Breast epithelium (tissue), 3 donors: ENCODE measurements around the gene SMARCA1.

Source experiments
- POLR2A ChIP-seq: fragments of 450-650 bp; IDR thresholded peaks from one replicate; pipeline ENCODE4 v1.6.1; 2016; ENCODE audit warnings: antibody characterized with exemption, mild to moderate bottlenecking, moderate library complexity
- TF ChIP-seq, protein P1 (sequence below), 3 donors: fragments of 450-650 bp; IDR thresholded peaks; one replicate each; pipeline ENCODE4 v1.5.1; 2016 to 2017; ENCODE audit warnings: antibody characterized with exemption in 3 of 3, mild to moderate bottlenecking in 3 of 3, moderate library complexity in 3 of 3

- TF ChIP-seq, protein P1, sequence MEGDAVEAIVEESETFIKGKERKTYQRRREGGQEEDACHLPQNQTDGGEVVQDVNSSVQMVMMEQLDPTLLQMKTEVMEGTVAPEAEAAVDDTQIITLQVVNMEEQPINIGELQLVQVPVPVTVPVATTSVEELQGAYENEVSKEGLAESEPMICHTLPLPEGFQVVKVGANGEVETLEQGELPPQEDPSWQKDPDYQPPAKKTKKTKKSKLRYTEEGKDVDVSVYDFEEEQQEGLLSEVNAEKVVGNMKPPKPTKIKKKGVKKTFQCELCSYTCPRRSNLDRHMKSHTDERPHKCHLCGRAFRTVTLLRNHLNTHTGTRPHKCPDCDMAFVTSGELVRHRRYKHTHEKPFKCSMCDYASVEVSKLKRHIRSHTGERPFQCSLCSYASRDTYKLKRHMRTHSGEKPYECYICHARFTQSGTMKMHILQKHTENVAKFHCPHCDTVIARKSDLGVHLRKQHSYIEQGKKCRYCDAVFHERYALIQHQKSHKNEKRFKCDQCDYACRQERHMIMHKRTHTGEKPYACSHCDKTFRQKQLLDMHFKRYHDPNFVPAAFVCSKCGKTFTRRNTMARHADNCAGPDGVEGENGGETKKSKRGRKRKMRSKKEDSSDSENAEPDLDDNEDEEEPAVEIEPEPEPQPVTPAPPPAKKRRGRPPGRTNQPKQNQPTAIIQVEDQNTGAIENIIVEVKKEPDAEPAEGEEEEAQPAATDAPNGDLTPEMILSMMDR (IDR thresholded peaks at IDR 0.05) = no peak
- TF ChIP-seq POLR2A = no peak
Observed at GRCh38 chrX:129490330-129490729, 33.0 kb downstream of the SMARCA1 start.
